Small intestine (tissue), 7 donors: ENCODE results near the gene FGD5. TPM values are rescaled to one million over a fixed set of nuclear protein-coding genes. Genes with fewer than 3 reads are reported as not detected.

Experiments used
- DNase-seq, 2 donors: peaks; one replicate each; pipeline versions ENCODE4 v3.0.0 to v3.0.0-alpha.2; 2013
- FAIRE-seq: peaks from 2 replicates; lab custom pipeline; 2012; peaks lifted over from hg19 to GRCh38; lab: Jason Lieb, UNC
- H3K27ac ChIP-seq, 3 donors: one replicate each; pipeline ENCODE4 v1.5.1; 2013; ENCODE audit warnings: low read length in 2 of 3, mild to moderate bottlenecking in 2 of 3, control low read depth in 1 of 3, inconsistent platforms in 1 of 3, low read depth in 1 of 3, moderate library complexity in 1 of 3
- H3K27me3 ChIP-seq, 3 donors: one replicate each; pipeline ENCODE4 v1.6.1; 2013; ENCODE audit warnings: low read length in 3 of 3, inconsistent platforms in 1 of 3; ENCODE audit not compliant: control insufficient read depth in 3 of 3, insufficient read depth in 3 of 3
- H3K36me3 ChIP-seq, 3 donors: one replicate each; pipeline ENCODE4 v1.6.1; 2013; ENCODE audit warnings: low read length in 3 of 3, inconsistent platforms in 1 of 3, low read depth in 1 of 3, mild to moderate bottlenecking in 1 of 3, moderate library complexity in 1 of 3; ENCODE audit not compliant: control insufficient read depth in 3 of 3, insufficient read depth in 2 of 3
- H3K4me1 ChIP-seq, 3 donors: one replicate each; pipeline ENCODE4 v1.6.1; 2013; ENCODE audit warnings: low read length in 2 of 3, inconsistent platforms in 1 of 3, low read depth in 1 of 3, mild to moderate bottlenecking in 1 of 3, moderate library complexity in 1 of 3; ENCODE audit not compliant: control insufficient read depth in 3 of 3, insufficient read depth in 2 of 3
- H3K4me3 ChIP-seq, 3 donors: one replicate each; pipeline ENCODE4 v1.5.1; 2013; ENCODE audit warnings: low read length in 3 of 3, control low read depth in 1 of 3, inconsistent platforms in 1 of 3, low read depth in 1 of 3, mild to moderate bottlenecking in 1 of 3, moderate library complexity in 1 of 3
- H3K9me3 ChIP-seq, 2 donors: one replicate each; pipeline ENCODE4 v1.6.1; 2013; ENCODE audit warnings: low read depth in 1 of 2, low read length in 1 of 2; ENCODE audit not compliant: control insufficient read depth in 2 of 2, insufficient read depth in 1 of 2
- WGBS, 3 donors: extraction: QIAGEN DNeasy Blood & Tissue Kit; methylation state at CpG; one replicate each; pipeline ENCODE4 v1.1.7; 2013; 5-methylcytosine and 5-hydroxymethylcytosine counted together
- polyA plus RNA-seq, 4 donors: library from polyadenylated mRNA; stranded (reverse) in 3 of 4; unstranded in 1 of 4; fragments of 200-250 nt in 3 of 4; fragments of 120-200 nt in 1 of 4; gene quantifications; one replicate each; pipeline versions ENCODE4 v1.2.1 to v1.2.3, GENCODE V29; 2013
- donor health status: healthy with polysubstance abuse.
- donor health status: control.
- donor health status: control.
- donor health status: Bipolar disorder and iron deficiency.
- donor health status: healthy.

Gene FGD5
- polyA plus RNA-seq, 4 donors, result 3.1 to 16.1 (median 5.5) TPM

GRCh38 chr3:14913071-14913925 is 94.5 kb downstream of the FGD5 start:
- 74 to 81% (median 78%) methylated on average over 10 of the region's 10 CpGs for WGBS, 3 donors
- DNase-seq, result no peak
- peaks cover 0 to 5% (median 0%) of the 10 kb centered on the region in 3 donors for H3K4me1 ChIP-seq
- no peak overlapping the region for H3K4me3 ChIP-seq
- H3K36me3 ChIP-seq, result peaks cover 0 to 17% (median 0%) of the 10 kb centered on the region in 3 donors
- H3K27ac ChIP-seq, result no peak overlapping the region
- H3K9me3 ChIP-seq, result no peaks in the 10 kb centered on the region
- H3K27me3 ChIP-seq, result peaks cover 0 to 6% (median 0%) of the 10 kb centered on the region in 3 donors
- FAIRE-seq, result no peak

GRCh38 chr3:14913926-14914778 is 95.4 kb downstream of the FGD5 start:
- Histone ChIP-seq H3K27me3 (peaks cover 0 to 6% (median 0%) of the 10 kb centered on the region in 3 donors), H3K9me3 (no peaks in the 10 kb centered on the region), H3K4me1 (peaks cover 0 to 5% (median 0%) of the 10 kb centered on the region in 3 donors), H3K27ac (no peak overlapping the region), H3K4me3 (no peak overlapping the region), H3K36me3 (peaks cover 0 to 17% (median 0%) of the 10 kb centered on the region in 3 donors)
- 89 to 95% (median 91%) methylated on average over 14 of the region's 14 CpGs for WGBS, 3 donors
- FAIRE-seq, result no peak
- DNase-seq, result no peak

GRCh38 chr3:14914779-14915117 is 96.0 kb downstream of the FGD5 start:
- WGBS, 3 donors, result 69 to 87% (median 75%) methylated on average over 6 of the region's 6 CpGs
- DNase-seq, result no peak
- Histone ChIP-seq H3K36me3 (peaks cover 0 to 18% (median 0%) of the 10 kb centered on the region in 3 donors), H3K27me3 (peaks cover 0 to 6% (median 0%) of the 10 kb centered on the region in 3 donors), H3K9me3 (no peaks in the 10 kb centered on the region), H3K27ac (no peak overlapping the region), H3K4me1 (peaks cover 0 to 5% (median 0%) of the 10 kb centered on the region in 3 donors), H3K4me3 (no peak overlapping the region)
- FAIRE-seq, result no peak

GRCh38 chr3:14915636-14916222 is 97.0 kb downstream of the FGD5 start:
- DNase-seq, result peak in 1 of 2 donors; percentile 28
- no peaks in the 10 kb centered on the region for H3K9me3 ChIP-seq
- H3K4me3 ChIP-seq, result no peak overlapping the region
- H3K27me3 ChIP-seq, result peaks cover 0 to 6% (median 0%) of the 10 kb centered on the region in 3 donors
- peaks cover 0 to 19% (median 0%) of the 10 kb centered on the region in 3 donors for H3K36me3 ChIP-seq
- no peak for FAIRE-seq
- 78 to 90% (median 86%) methylated on average over 3 of the region's 3 CpGs for WGBS, 3 donors
- no peak overlapping the region for H3K27ac ChIP-seq
- peaks cover 0 to 5% (median 0%) of the 10 kb centered on the region in 3 donors for H3K4me1 ChIP-seq

- H3K9me3 ChIP-seq, result no peaks in the 10 kb centered on the region
- FAIRE-seq, result no peak
Measured at GRCh38 chr3:14918356-14918860, 99.6 kb downstream of the FGD5 start.

GRCh38 chr3:14920536-14920935 is 101.8 kb downstream of the FGD5 start:
- no peaks in the 10 kb centered on the region for H3K9me3 ChIP-seq
- peaks cover 0 to 11% (median 0%) of the 10 kb centered on the region in 3 donors for H3K36me3 ChIP-seq
- FAIRE-seq, result no peak
- no peak overlapping the region for H3K4me3 ChIP-seq
- peak in 1 of 2 donors; percentile 17 for DNase-seq
- no peak overlapping the region for H3K27ac ChIP-seq
- 83 to 88% (median 86%) methylated on average over 5 of the region's 5 CpGs for WGBS, 3 donors
- no peaks in the 10 kb centered on the region for H3K27me3 ChIP-seq
- no peaks in the 10 kb centered on the region for H3K4me1 ChIP-seq

More at GRCh38 chr3:14918356-14918860, 99.6 kb downstream of the FGD5 start:
- Histone ChIP-seq H3K36me3 (peaks cover 0 to 14% (median 0%) of the 10 kb centered on the region in 3 donors), H3K27me3 (peaks cover 0 to 6% (median 0%) of the 10 kb centered on the region in 3 donors), H3K27ac (no peak overlapping the region), H3K4me3 (no peak overlapping the region), H3K4me1 (no peaks in the 10 kb centered on the region)
- DNase-seq, result no peak
- WGBS, 3 donors, result 80 to 89% (median 82%) methylated on average over 13 of the region's 13 CpGs

- no peak overlapping the region for H3K27ac ChIP-seq
- H3K36me3 ChIP-seq, result peaks cover 0 to 11% (median 0%) of the 10 kb centered on the region in 3 donors
- no peaks in the 10 kb centered on the region for H3K9me3 ChIP-seq
- FAIRE-seq (no peak), DNase-seq (peak; percentile 80 to 87)
- no peaks in the 10 kb centered on the region for H3K27me3 ChIP-seq
- H3K4me1 ChIP-seq, result no peaks in the 10 kb centered on the region
- H3K4me3 ChIP-seq, result no peak overlapping the region
- 17 to 20% (median 18%) methylated on average over 10 of the region's 10 CpGs for WGBS, 3 donors
Measured at GRCh38 chr3:14921034-14921616, 102.4 kb downstream of the FGD5 start.
